Stimulated activated naive CD4-positive, alpha-beta T cell treated with Interleukin-2 at 50 U/mL for 16 hours (primary cell): ENCODE results near the gene FSHR.

ENCODE experiments used
- DNase-seq: peaks from one replicate; lab custom pipeline; 2025; lab: John Stamatoyannopoulos, UW

Gene FSHR

DNA sequence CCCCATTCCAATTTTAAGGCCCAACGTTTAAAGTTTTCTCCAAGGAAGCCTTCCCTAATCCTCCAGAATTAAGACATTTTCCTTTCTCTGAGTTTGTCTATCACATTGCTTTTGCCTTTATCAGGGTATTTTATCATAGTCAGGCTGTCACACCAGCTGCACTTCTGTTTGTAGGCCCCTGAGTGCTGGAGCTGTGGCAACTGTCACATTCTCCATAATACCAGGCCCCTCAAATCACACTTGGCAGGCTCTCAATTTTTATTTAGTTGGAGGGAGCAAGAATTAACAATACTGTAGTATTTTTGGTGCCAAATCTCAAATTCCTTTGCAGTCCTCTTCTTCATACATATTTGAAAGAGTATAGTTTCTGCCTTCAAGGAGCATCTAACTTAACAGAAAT is 122.2 kb downstream of the FSHR start:
- no peak for DNase-seq

DNA sequence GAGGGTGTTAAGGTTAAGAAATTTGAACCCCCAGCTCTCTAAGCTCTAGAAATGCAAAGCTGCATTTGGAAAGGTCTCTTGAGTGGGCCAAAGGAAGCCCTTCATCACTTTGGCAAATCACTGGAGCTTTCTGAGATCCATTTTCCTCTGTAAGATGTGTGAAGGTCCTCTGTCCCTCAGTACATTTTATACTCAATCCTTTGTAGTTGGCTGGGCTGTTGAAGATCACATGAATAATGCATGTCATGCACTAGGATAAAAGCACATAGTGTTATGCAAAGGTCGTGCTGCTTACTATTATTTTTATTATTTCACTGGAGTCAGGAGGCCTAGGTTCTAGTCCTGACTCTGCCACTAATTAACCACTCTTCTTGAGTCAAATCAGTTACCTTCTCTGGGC is 124.9 kb downstream of the FSHR start:
- no peak for DNase-seq

DNA sequence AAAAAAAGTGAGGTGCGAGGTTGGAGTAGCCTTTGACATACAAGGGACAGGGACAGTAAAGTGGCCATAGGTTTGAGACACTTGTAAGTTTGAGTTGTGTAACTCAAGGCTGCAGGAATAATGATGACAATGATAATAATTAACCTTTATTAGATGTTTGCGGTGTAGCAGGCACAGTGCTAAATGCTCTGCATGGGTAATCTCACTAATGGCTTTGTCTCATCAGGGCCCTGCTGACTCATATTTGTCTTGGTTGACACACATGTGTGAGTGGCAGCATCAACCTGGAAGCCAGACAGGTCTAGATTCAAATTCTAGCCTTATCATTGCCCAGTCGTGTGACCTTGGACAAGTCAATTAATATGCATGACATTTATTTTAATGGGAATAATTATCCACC is 126.2 kb downstream of the FSHR start:
- no peak for DNase-seq

DNA sequence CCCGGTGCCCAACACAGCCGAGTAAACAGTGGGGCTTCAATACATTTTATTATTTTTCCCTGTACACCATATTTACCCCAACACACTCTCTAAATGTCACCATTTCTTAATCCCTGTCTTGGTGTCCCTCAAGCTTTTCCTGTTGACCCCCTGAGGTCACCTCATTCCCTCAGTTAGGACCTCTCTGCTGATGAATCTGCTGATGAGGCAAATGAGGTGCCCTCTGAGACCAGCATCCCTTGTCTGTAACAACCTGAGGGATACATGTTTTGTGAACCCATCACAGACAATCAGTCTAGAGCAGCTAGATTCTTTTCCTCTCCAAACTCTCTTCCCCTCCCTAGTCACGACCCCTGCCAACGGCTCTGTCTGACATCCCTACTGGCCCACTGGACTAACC is 127.6 kb downstream of the FSHR start:
- no peak for DNase-seq

GRCh38 chr2:49021271-49021670 is 133.0 kb downstream of the FSHR start:
- DNase-seq: no peak

DNA sequence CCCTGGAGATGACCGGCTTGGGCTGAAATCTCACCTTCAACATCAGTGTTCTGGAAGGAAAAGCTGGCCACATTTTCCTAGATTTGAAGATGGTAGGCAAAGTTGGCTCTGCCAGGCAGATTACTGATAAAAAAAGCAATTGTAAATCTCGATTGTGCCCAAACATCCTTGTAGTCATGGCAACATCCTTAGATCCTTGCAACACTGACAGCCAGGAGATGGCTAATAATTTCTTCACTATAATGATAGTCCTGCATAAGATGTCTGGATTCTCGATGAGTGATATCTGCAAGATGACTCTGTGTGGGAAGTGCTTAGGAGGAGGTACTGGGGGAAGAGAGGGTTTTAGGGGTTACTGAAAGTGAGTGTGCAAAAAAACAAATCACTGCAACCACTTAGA is 149.1 kb downstream of the FSHR start:
- DNase-seq: no peak

- DNase-seq: no peak
Observed at GRCh38 chr2:49004036-49004626, 150.2 kb downstream of the FSHR start.

DNA sequence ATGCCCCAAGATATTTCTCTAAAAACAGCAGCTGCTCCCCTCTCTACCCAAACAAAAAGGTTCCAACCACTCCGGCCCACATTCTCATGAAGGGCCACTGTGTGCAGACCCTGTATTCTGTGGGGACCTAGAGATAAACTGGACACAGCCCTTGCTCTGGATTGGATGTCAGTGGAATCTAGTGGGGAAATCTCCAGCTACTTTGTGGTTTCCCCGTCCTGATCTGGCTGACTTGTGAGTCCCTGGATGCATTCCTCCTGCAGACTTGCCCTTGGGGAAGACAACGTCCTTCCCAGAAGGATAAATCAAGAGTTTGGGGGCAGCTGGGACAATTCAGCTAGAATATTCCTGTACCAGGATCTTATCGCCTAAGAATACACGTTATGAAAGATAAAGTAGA is 151.1 kb downstream of the FSHR start:
- no peak for DNase-seq

DNA sequence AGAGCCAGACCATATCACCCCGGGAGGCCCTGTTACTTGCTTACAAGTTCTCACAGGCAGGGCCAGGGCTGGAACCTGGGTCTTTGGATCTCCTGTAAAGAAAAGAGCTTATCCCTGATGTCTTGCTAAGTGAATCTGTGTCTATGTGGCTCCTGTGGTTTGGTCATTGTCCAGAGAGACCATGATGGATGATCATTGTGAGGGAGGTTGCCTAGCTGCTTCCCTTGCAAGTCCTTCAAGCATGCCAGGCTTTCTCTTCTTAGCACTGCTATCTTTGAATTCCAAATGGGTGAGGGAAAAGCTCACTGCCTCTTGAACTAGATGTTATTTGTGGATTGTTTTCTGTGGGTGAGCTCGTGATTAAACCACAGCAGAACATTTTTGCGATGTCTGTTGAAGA is 151.6 kb downstream of the FSHR start:
- no peak for DNase-seq

GRCh38 chr2:49000695-49001094 is 153.6 kb downstream of the FSHR start:
- no peak for DNase-seq

DNA sequence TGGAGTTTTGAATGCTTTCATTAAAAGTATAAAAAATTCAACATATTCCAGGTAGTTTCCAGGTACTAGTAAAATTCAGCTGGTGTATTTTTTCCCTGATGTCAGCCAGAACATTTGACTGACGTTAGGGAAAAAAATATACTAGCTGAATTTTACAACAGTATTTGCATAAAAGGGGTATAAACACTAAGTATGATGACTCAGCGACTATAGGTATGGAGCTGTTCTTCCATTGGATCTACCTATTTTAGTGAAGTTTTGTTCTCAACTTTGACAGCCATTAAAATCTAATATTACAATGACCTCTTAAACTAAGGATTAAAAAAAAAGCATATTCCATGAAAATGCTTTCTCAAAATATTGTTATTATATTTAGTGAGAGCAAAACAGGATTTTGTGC is 155.9 kb downstream of the FSHR start:
- no peak for DNase-seq

GRCh38 chr2:48993576-48993975 is 160.7 kb downstream of the FSHR start:
- no peak for DNase-seq

- no peak for DNase-seq
Observed at GRCh38 chr2:48991415-48992131, 162.7 kb downstream of the FSHR start.

DNA sequence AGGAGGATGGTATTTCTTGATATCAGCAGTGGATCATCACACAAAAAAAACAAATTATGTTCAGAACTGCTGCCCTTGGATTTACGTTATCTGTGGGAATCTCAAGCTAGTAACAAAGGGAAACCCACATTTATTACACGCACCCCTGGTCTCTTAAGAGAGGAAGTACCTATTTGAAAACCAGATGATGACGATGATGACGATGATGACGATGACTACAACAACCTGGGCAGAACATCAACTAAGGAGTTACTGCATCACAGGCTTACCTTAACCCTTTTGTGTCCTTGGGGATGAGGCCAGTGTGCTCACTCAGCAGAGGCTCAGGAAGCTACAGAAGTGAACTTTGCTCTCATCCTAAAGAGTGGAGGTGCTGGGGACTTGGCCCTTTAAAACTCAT is 169.4 kb downstream of the FSHR start:
- no peak for DNase-seq

DNA sequence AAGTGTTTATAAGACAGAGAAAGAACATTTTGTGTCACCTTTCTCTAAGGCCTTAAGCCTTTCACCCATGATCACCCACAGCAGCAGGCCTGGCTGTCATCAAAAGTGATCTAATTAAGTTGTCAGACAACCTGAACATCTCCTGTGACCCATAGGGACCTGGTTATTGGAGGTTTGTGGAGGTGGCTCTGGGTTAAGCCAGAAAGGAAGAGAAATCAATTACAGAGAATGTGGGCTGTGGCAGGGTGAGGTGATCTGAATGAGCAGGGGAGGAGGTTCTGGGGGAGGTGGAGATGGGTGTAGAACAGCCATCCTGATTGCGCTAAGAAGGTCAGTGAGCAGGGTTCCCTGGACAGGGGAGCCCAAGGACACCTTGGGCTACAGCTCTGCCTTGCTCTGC is 170.8 kb downstream of the FSHR start:
- no peak for DNase-seq

DNA sequence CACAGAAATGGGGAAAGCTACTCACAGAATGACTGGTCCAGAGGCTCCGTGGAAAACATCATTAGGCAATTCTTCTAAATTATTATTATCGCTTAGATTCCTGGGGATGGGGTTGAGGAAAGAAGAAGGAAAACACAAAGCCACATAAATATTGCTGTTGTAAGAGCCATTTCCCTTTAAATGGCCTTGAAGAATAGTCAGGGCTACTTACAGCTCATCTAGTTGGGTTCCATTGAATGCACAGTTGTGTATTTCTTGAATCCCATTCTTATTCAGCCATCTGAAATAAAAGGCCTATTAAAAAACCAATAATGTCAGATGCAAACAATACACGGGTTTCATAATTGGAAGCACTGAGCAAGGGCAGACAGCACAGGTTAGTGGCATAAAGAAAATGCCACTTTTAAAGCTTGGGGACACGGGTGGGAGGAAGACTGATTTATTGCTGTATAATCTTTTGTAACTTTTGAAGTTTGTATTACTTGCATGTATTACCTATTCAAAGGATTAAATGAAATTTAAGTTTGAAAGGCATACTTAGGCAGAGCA is 171.4 kb downstream of the FSHR start:
- no peak for DNase-seq

- DNase-seq: no peak
Observed at GRCh38 chr2:48980846-48981245, 173.5 kb downstream of the FSHR start.

- DNase-seq: no peak
Observed at GRCh38 chr2:48979691-48980090, 174.6 kb downstream of the FSHR start.

DNA sequence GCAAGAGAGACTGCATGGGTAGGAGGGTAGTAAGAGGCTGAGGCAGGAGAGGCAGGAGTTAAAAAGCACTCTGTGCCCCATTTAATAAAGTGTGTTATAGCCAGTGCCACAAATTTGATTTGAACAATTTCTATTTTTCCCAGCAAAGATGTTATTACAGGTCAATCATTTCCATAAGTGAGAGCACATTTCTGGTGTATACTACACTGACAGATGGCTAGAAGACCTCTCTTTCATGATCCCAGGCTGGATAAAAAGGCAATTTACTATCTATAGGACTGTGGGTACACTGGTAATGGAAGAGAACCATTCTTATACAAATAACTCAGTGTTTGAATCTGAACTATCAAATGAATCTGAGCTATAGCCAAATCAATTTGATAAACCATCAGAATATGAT is 176.2 kb downstream of the FSHR start:
- no peak for DNase-seq

GRCh38 chr2:48971801-48972200 is 182.5 kb downstream of the FSHR start:
- no peak for DNase-seq

GRCh38 chr2:48968011-48968410 is 186.3 kb downstream of the FSHR start:
- DNase-seq: no peak

GRCh38 chr2:48965204-48965603 is 189.1 kb downstream of the FSHR start:
- DNase-seq: no peak

- DNase-seq: no peak
Observed at GRCh38 chr2:48961009-48961408, 193.3 kb downstream of the FSHR start.

- DNase-seq: no peak
Observed at GRCh38 chr2:48954935-48955334, 199.4 kb downstream of the FSHR start.
